GM03348 (cell line): ENCODE results near the gene TRPM7.
"Not testable (repeated sequence)": the region's sequence is repeated elsewhere in the genome, so short reads cannot be mapped to it uniquely, and the experiment has no call there.

Source experiments
- DNase-seq: peaks from one replicate; pipeline ENCODE4 v3.0.0; 2012; ENCODE audit warnings: low spot score

Gene TRPM7

DNA sequence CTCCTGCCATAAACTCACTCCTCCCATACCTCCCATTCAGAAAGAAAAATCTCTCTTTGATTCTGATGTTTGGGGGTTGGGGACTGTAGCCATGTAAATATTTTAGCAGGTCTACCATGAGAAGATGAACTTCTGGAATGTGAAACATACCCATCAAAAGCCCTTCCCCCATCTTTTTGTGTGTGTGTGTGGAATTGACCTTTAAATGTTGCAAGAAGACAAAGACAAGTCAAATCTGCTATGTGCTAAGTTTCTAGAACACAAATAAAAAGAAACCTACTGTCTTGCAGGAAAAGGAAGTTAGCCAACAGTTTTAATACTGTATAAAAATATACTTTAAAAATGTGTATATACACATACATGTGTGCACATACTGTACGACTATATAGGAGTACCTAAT, 110.4 kb downstream of the TRPM7 start:
- no peak for DNase-seq

DNA sequence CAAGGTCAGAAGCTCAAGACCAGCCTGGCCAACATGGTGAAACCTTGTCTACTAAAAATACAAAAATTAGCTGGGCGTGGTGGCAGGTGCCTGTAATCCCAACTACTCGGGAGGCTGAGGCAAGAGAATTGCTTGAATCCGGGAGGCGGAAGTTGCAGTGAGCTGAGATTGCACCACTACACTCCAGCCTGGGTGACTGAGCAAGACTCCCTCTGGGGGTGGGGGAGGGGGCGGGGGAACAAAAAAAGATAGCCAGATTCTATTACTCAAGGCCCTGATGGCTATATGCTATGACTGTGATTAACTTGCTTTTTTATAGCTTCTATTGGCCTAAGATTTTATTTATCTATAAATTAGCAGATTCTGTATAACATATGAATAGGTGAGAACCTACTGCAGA, 112.8 kb downstream of the TRPM7 start:
- DNase-seq, result not testable (repeated sequence)

DNA sequence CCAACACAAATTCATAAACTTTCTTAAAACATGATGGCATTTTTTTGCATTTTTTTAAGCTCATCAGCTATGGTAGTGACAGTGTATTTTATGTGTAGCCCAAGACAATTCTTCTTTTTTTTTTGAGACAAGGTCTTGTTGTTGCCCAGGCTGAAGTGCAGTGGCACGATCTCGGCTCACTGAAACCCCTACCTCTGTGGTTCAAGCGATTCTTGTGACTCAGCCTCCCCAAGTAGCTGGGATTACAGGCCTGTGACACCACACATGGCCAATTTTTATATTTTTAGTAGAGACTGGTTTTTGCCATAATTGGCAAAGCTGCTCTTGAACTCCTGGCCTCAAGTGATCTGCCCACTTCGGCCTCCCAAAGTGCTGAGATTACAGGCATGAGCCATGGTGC, 122.8 kb downstream of the TRPM7 start:
- DNase-seq, result no peak

DNA sequence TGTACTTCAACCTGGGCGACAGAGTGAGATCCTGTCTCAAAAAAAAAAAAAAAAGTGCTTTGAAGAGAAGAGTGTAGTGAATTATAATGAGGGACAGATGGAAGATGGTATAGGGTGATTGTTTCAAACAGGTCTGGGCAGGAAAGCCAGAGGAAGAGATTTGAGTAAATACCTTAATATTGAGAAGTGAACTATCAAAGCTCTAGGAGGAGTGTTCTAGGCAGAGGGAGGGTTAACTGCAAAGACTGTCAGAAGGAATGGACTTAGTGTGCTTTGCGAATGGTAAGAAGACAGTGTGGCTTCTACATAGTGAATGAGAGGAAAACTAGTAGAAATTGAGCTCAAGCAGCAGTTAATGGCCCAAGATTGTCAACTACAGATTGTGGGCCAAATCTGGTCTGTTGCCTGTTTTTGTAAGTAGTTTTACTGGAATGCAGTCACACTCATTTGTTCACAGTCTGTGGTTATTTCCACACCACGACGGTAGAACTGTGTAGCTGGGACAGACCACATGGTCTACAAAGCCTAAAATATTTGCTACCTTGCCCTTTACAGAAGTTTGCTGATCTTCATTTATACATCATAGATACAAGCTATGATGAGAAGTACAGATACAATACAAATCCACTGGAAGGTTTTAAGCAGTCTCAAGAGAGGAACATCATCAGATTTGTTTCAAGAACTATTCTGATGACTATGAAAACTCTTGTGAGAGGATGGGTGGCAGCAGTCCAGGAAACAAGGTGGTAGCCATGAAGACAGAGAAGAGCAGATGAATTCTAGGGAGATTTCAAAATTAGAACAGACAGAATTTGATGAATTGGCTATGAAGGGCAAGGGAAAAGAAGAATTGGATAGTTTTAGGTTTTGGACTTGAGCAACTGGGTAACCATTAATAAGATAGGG, 123.6 kb downstream of the TRPM7 start:
- DNase-seq, result peak; percentile 46

DNA sequence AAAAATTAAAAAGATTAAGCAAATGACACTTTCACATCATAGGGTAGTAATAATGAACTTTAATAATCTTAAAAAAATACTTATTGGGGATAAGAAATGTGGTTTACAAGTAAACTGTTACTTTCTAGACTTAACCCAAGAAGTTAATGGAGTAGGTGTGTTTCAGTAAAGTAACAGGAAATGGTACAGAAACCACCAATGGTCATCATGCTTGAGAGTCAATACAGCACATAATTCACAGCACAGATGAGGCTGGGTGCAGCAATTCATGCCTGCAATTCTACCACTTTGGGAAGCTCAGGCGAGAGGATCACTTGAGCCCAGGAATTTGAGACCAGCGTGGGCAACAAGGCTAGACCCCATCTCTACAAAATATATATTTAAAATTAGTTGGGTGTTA, 128.6 kb downstream of the TRPM7 start:
- DNase-seq, result no peak

DNA sequence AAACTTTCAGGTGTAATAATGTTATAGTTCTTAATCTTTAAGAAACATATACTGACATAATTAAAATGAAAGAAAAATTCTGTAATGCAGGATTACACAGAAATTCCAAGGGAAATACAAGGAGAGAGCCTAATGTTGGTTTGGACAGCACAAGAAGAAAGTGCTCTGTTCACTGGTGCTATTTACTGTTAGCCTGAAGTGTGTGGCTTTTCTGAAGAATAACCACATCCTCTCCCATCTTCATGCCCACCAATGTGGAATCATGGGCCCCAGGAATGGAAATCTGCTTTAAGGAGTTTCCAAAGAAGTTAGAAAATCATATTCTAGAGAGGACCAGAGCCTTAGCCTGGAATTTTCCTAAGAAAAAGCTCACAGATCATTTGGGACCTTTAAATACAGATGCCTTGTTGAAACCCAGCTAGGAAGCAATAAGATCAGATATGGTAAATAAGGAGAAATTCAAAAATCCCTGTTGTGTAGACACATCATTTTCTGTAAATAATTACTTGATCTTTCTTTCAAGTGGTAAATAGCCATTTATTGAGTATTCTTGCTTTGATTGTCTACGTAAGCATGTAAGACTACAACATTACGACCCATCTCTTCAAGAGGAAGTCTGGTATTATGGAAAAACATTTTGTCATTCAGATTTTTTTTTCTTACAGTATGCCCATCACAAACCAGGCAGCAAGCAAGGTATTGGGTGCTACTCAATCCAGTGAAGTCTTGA, 129.8 kb downstream of the TRPM7 start:
- DNase-seq, result no peak

DNA sequence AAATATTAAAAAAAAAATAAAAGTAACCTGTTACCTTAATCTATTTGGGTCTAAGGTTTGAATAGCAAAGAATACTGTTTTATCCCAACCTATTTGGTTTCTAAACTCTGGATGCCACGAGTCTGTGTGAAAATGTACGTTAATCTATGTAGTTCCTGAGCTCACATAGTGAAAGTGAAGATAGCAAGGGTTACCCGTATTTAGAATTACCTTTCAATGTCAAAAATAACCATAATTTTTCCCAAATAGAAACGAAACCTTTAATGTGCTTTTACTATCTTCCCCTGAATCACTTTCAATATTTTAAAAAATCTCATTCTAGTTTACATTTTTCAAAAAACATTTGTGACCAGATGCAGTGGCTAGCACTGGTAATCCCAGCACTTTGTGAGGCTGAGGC, 134.4 kb downstream of the TRPM7 start:
- no peak for DNase-seq

DNA sequence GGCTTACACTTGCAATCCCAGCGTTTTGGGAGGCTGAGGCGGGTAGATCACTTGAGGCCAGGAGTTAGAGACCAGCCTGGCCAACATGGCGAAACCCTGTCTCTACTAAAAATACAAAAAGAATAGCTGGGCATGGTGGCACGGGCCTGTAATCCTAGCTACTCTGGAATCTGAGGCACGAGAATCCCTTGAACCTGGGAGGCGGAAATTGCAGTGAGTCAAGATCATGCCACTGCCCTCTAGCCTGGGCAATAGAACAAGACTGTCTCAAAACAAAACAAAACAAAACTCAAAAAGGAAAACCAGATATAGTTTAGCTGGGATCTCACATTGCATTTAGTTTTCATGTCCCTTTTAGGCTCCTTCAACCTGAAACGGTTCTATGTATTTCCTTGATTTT, 137.3 kb downstream of the TRPM7 start:
- no peak for DNase-seq

DNA sequence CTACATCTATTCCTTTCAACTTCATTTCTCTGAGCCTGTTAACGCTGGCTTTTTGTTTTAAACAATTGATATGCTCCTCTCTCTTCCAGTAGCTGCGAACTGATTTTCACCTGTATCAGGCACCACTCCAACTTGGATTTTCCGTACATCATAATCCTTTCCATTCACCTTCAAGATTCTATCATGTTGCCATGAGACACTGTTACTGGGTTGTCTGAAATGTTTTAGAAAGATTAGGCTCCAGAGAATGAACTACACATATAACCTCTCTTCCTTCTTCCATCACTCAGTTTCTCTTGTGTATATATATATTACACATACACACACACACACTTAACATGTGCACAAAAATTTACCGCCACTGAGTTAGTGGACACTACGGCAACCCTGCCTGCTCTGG, 140.0 kb downstream of the TRPM7 start, which contains the start of gene USP50:
Gene USP50, minus strand, starts transcription at position 101 of the 400 bp plus-strand sequence. CDS start 141 bp downstream, outside the sequence.
- no peak for DNase-seq

DNA sequence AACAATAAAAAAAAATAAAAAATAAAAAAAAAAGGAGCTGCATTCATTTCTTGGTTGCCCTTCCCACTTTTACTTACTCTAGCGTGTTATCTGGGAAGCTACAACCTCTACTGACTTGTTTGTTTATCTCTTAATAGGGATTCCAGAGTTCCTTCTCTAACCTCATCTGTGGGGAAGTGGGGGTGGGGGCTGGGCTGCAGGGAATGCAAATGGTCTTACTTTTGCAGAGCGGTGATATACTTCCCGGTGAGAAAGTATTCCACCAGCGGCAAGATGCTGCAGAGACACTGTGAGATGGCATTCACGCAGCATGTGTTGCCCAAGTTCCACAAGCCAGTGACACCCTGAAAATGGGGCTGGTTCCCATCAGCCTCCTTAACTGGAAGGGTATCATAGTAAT, 142.2 kb downstream of the TRPM7 start:
- DNase-seq, result no peak

DNA sequence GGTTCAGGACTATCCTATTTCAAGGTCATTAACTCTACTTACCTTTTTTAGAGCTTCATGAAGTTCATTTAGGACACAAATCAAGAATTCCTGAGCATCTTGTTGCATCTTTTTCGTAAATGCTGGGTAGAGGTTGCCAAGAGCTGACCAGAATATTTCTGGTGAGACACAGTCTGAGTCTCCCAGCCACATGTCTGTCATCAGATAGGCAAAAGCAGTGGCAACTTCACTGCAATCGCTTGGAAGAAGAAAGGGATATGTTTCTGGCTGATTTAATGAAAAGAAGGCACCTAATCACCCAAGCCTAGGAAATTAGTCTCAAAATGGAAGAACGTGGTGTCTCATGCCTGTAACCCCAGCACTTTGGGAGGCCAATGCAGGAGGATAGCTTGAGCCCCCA, 143.0 kb downstream of the TRPM7 start:
- DNase-seq, result peak; percentile 63

DNA sequence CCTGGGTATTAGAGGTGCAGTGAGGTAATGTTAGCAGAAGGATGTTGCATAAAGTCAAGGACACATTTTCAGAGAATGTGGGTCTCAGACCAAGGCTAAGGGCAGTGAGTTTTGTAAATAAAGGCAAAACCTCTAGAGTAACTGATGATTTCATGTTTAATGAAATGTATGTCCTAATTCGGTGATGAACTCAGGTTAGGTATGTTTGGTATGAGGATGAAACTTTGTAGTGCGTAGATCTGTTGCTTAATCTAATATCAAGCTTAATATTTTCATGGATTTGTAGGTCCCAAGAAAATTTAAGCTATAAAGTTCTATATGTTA, 143.7 kb downstream of the TRPM7 start:
- peak; percentile 37 for DNase-seq

DNA sequence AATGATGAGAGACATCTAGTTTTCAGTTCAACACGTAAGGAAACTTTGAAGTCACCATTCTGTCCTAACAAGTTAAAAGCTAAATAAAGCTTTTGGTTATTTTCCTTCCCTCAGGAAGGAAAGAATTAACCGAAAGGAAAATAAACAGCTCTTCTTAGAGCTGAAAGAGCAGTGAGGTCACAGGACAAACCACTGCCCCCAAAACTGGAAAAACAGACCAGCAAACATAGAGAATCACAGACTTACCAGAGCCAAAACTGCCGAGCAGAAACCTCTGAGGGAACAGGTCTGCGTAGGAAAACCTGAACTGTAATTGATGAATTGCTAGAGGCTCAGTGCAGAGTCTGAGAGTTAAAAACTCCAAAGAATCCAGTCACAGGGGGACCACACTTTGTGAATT, 154.8 kb downstream of the TRPM7 start:
- DNase-seq, result no peak

DNA sequence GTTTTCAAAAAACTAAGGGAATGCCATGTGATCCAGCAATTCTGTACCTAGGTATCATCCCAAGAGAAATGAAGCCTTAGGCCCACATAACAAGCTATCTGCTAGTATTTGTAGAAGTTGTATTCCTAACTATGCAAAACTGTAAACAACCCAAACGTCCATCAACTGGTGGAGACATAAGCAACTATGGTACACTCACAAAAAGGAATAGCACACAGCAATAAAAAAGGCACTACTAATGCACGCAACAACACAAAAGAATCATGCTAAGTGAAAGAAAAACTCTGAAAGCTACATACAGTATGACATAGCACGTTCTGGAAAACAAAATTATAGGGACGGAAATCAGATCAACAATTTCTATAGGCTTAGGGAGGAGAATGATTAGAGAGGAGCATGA, 155.4 kb downstream of the TRPM7 start:
- no peak for DNase-seq

DNA sequence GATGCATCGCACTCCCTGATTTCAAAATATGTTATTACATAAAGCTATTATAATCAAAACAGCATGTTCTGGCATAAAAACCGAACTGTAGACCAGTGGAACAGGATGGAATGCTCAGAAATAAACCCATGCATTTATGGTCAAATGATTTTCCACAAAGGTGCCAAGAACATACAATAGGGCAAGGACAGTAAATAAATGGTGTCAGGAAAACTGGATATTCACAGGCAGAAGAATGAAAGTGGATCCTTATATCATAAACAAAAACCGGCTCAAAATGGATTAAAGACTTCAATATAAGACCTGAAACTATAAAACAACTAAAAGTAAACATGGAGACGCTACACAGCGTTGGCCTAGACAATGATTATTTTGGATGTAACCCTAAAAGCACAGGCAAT, 162.7 kb downstream of the TRPM7 start:
- DNase-seq, result peak; percentile 23

DNA sequence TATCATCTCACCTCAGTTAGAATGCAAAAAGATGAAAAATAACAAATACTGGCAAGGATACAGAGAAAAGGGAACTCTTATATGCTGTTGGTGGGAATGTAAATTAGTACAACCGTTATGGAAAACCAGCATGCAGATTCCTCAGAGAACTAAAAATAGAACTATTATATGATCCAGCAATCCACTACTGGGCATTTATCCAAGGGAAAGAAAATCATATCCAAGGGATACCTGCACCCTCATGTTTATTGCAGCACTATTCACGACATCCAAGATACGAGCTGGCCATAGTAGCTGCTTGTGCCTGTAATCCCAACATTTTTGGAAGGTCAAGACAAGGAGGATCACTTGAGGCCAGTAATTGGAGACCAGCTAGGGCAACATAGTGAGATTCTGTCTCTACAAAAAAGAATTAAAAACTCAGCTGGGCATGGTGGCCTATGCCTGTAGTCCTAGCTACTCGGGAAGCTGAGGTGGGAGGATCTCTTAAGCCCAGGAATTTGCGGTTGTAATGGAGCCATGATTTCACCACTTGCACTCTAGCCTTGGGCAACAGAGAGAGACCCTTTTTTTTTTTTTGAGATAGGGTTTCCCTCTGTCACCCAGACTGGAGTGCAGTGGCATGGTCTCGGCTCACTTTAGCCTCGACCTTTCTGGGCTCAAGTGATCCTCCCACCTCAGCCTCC, 166.7 kb downstream of the TRPM7 start:
- DNase-seq, result no peak

DNA sequence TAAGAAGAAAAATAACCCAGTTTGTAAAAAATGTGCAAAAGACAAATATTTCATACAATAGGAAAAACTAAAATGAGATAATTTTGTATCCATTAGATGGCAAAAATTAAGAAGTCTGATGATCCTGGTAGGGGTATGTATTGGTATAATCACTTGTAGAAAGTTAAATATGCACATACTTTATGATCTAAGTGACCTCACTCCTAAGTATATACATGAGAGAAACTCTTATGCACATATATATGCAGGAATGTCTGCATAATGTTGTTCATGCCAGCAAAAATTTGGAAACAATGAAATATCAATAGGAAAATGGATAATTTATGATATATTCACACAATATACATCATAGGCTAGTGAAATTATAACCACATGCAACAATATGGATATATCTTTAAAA, 173.6 kb downstream of the TRPM7 start:
- no peak for DNase-seq
